GM21360 (cell line): ENCODE measurements around the gene ATG9A.
"Not testable (repeated sequence)": the region's sequence is repeated elsewhere in the genome, so short reads cannot be mapped to it uniquely, and the experiment has no call there.

Source experiments
- ATAC-seq: cut with Tn5 transposase; IDR thresholded peaks from one replicate; pipeline ENCODE4 v1.9.1; 2021; ENCODE audit warnings: mild to moderate bottlenecking, moderate library complexity; ENCODE audit not compliant: unreplicated experiment

ATG9A gene, protein sequence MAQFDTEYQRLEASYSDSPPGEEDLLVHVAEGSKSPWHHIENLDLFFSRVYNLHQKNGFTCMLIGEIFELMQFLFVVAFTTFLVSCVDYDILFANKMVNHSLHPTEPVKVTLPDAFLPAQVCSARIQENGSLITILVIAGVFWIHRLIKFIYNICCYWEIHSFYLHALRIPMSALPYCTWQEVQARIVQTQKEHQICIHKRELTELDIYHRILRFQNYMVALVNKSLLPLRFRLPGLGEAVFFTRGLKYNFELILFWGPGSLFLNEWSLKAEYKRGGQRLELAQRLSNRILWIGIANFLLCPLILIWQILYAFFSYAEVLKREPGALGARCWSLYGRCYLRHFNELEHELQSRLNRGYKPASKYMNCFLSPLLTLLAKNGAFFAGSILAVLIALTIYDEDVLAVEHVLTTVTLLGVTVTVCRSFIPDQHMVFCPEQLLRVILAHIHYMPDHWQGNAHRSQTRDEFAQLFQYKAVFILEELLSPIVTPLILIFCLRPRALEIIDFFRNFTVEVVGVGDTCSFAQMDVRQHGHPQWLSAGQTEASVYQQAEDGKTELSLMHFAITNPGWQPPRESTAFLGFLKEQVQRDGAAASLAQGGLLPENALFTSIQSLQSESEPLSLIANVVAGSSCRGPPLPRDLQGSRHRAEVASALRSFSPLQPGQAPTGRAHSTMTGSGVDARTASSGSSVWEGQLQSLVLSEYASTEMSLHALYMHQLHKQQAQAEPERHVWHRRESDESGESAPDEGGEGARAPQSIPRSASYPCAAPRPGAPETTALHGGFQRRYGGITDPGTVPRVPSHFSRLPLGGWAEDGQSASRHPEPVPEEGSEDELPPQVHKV

DNA sequence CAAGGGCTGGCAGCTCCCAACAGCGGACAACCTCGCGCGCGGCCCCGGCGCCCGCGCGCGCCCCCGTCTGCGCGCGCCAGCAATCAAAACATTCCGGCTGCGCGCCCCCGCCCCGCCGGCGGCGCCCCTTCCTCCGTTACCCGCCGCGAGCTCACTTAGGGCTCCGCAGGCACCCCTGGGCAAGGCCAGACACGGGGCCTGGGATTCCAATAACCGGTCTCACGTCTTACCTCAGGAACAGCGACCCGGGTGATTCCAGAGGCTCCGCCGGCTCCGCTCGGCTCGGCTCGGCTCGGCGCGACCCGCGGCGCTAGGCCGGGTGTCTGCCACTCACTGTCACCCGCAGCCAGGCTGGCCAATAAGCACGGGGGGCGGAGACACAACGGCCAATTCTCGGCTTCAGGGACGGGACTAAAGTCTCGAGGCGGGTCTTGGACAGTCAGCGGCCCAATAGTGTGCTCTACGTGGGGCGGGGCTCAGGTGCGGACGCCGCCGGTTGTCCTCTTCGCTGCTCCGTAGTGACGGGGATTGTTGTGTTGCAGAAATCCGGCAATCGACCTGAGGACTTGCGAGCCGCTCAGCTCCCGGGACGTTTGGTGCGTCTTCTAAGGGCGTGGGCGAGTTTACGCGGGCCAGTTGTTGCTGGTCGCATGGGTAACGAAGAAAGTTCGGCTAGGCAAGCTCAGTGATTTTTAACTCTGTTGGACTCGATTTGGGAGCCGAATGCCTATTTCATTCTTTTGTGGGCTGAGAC, at the start of gene ATG9A, which contains the start of gene ANKZF1:
Gene ATG9A, minus strand, starts transcription at position 332 of the 754 bp plus-strand sequence. CDS start 1,612 bp downstream, outside the sequence.
Gene ANKZF1, plus strand, starts transcription at position 502 of the 754 bp plus-strand sequence. CDS start 452 bp downstream, outside the sequence.
- peak; percentile 93 for ATAC-seq

GRCh38 chr2:219278655-219279150, 49.3 kb upstream of the ATG9A start:
- ATAC-seq = no peak

GRCh38 chr2:219277703-219278654, 48.5 kb upstream of the ATG9A start:
- no peak for ATAC-seq

DNA sequence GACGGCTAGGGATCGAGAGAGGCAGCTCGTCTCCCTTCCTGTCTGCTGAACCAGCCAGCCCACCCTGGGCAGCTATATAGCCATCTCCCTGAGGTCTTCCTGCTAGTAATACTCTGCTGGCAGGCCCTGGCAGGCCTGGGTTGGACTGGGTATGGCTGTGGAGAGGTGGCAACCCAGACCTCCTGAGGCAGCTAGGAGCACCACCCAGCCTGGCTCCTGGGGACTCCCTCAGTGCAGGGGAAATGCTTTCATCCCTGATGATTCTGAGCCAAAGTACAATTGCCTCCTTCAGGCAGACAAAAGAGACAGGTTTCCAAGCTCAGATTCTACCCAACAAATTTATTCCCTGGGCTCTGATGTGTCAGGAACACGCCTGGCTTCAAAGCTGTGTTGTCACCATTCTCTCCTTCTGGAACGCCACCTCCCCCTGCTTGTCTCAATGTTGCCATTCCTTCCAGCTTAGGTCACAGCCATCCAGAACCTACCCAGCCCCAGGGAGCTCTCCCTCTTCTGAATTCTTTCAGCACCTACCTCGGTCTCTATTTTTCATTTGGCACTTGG, 45.0 kb upstream of the ATG9A start:
- no peak for ATAC-seq

- no peak for ATAC-seq
These were observed 44.5 kb upstream of the ATG9A start for GRCh38 chr2:219273937-219274336.

GRCh38 chr2:219272995-219273394, 43.6 kb upstream of the ATG9A start:
- no peak for ATAC-seq

DNA sequence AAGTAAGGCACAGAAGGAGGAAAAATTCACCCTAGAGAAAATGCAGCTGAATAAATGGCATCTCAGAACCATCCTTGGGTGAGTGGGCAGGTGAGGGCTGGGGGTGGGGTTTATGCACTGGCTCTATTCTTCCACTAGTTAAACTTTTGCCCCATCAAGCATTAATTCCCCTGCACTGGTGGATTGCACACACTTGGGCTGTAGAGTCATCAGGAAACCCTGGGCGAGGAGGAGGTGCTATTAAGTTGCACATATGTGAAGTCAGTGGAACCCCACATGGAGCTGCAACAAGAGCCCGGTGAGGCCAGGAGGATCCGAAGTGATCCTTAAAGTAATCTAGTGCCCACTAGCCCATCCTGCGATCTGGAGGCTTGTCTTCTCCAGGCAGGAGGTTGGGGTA, 42.9 kb upstream of the ATG9A start:
- no peak for ATAC-seq

GRCh38 chr2:219271021-219271420, 41.6 kb upstream of the ATG9A start:
- ATAC-seq = no peak

- no peak for ATAC-seq
These were observed 40.6 kb upstream of the ATG9A start for GRCh38 chr2:219270055-219270372.

- ATAC-seq = no peak
These were observed 40.1 kb upstream of the ATG9A start for GRCh38 chr2:219269362-219270054.

- ATAC-seq = no peak
These were observed 38.9 kb upstream of the ATG9A start for GRCh38 chr2:219268294-219268693.

DNA sequence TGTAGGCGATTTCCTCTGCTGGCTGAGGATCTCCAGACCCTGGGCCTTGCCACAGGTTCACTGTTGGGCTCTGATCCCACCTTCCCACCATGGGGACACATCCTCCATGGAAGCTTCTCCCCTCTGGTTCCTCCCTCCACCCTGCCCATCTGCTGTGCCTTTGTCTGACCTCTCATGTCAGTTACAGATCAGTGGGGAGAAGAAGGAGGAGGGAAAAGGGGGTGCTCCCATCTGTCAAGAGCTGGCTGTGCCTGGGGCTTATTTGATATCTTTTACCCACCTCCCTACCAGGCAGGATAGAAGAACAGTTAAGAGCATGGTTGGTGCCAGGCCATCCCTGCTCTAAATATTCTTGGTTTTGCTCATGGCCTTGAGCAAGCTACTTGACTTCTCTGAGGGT, 37.5 kb upstream of the ATG9A start:
- no peak for ATAC-seq

DNA sequence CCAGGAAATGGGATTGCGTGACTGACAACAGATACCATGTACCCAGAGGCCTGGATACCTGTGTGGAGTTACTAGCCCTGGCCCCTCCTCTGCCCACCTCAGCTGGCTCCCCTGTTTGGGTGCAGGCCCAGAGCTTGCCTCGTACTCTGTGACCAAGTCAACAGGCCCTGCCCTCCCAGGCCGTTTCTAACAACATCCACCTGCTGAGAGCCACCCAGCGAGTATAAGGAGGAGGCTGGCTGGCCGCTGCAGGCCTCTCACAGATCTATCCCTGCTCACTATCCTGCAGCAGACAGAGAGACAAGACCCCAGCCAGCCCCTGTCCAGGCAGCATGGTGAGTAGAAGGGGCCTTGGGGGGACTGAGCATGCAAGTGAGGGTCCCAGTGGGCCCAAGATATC, 36.8 kb upstream of the ATG9A start:
- ATAC-seq = no peak

GRCh38 chr2:219261024-219261855, 31.8 kb upstream of the ATG9A start:
- ATAC-seq = no peak

DNA sequence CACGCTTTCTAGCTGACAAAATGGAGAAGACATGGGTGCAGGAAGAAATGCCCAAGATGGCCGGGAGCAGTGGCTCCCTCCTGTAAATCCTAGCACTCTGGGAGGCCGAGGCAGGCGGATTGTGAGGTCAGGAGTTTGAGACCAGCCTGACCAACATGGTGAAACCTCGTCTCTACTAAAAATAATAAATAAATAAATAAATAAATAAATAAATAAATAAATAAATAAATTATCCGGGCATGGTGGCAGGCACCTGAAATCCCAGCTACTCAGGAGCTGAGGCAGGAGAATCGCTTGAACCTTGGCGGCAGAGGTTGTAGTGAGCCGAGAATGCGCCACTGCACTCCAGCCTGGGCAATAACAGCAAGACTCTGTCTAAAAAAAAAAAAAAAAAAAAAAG, 29.5 kb upstream of the ATG9A start:
- ATAC-seq = not testable (repeated sequence)

- peak; percentile 22 for ATAC-seq
These were observed 25.3 kb upstream of the ATG9A start for GRCh38 chr2:219254590-219255201.

DNA sequence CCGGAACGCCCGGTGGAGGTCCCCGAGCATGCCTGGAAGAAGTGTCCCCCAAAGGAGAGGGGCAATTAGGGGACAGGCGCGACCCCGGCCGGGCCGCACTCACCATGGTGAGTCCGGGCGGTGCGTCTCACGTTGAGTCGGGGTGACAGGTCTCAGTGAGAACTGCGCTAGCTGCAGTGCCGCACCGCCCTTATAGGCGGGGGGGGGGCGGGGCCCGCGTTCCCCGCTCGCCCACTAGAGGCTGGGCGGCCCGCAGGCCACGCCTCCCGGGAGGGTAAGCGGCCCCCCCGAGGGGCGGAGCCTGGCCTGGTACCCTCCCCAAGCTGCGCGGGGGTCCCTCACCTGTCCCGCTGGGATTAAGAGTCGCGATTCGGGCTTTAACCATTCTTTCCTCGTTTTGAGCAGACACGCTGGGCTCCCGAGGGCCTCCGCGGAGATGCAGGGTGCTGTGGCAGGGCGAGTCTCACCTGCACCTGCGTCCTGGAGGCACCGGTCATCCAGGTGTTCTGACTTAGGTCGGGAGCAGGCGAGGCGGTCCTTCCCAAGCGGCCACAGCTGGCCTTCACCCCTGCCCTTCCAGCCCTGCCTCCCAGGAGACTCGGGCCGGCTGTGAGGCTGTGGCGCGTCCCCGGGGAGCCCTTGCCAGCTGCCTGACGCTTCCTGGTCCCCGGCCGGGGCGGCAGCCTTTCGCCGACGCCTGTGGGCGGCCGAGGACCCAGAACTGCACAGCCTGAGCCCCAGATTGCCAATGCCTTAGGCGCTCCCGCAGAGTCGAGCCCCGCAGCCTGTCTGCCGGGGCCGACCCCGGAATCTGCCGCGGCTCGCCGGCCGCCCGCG, 24.5 kb upstream of the ATG9A start, which contains the start of gene TUBA4A:
Gene TUBA4A, minus strand, starts transcription at position 166 of the 837 bp plus-strand sequence. Its CDS starts 60 bp downstream, at position 106.
- ATAC-seq = peak; percentile 56
